NCI-H1417 treated with DMSO at 0.1 percent for 48 hours (cell line): ENCODE data around the gene C16orf89.
A peak's percentile ranks its signal among the peaks of the same experiment; 100 is the strongest.
"Not testable (repeated sequence)": the region's sequence is repeated elsewhere in the genome, so short reads cannot be mapped to it uniquely, and the experiment has no call there.

ENCODE experiments used
- DNase-seq: peaks from one replicate; lab custom pipeline; 2025; lab: John Stamatoyannopoulos, UW

Gene C16orf89

GRCh38 chr16:5084099-5084731 is 18.5 kb upstream of the C16orf89 start:
- not testable (repeated sequence) for DNase-seq

GRCh38 chr16:5083646-5084045 is 17.9 kb upstream of the C16orf89 start:
- not testable (repeated sequence) for DNase-seq

GRCh38 chr16:5080996-5081395 is 15.2 kb upstream of the C16orf89 start:
- not testable (repeated sequence) for DNase-seq

- DNase-seq, result not testable (repeated sequence)
Measured at GRCh38 chr16:5080461-5080860, 14.7 kb upstream of the C16orf89 start.

- no peak for DNase-seq
Measured at GRCh38 chr16:5078626-5079025, 12.9 kb upstream of the C16orf89 start.

- no peak for DNase-seq
Measured at GRCh38 chr16:5077304-5077703, 11.5 kb upstream of the C16orf89 start.

GRCh38 chr16:5075637-5076036 is 9.9 kb upstream of the C16orf89 start:
- DNase-seq, result no peak

GRCh38 chr16:5073771-5074170 is 8.0 kb upstream of the C16orf89 start:
- DNase-seq, result not testable (repeated sequence)

GRCh38 chr16:5073279-5073629 is 7.5 kb upstream of the C16orf89 start:
- no peak for DNase-seq

GRCh38 chr16:5072334-5073278 is 6.8 kb upstream of the C16orf89 start:
- DNase-seq, result no peak

GRCh38 chr16:5071681-5072333 is 6.1 kb upstream of the C16orf89 start, which contains the start of gene ALG1:
Gene ALG1, plus strand, starts transcription at chr16:5071843. Its CDS starts 7 bp downstream, at chr16:5071850.
- peak; percentile 12 for DNase-seq

GRCh38 chr16:5071341-5071680 is 5.6 kb upstream of the C16orf89 start:
- no peak for DNase-seq

GRCh38 chr16:5070431-5071186 is 4.9 kb upstream of the C16orf89 start:
- DNase-seq, result no peak

- no peak for DNase-seq
Measured at GRCh38 chr16:5069854-5070253, 4.1 kb upstream of the C16orf89 start.

GRCh38 chr16:5069048-5069447 is 3.3 kb upstream of the C16orf89 start:
- no peak for DNase-seq

GRCh38 chr16:5066511-5066910 is 755 bp upstream of the C16orf89 start:
- no peak for DNase-seq

- no peak for DNase-seq
Measured at GRCh38 chr16:5065326-5065725, 430 bp downstream of the C16orf89 start.

- no peak for DNase-seq
Measured at GRCh38 chr16:5064915-5065314, 841 bp downstream of the C16orf89 start.

- DNase-seq, result no peak
Measured at GRCh38 chr16:5062790-5063765, 2.7 kb downstream of the C16orf89 start.

- no peak for DNase-seq
Measured at GRCh38 chr16:5062051-5062450, 3.7 kb downstream of the C16orf89 start.
